ENCODE results near the gene TBC1D16. TPM values are rescaled to one million over a fixed set of nuclear protein-coding genes. Genes with fewer than 3 reads are reported as not detected.
"Not testable (repeated sequence)": the region's sequence is repeated elsewhere in the genome, so short reads cannot be mapped to it uniquely, and the experiment has no call there.

TBC1D16 gene
- total RNA-seq, 1 donor from 2014 or later = 55.6 TPM

- Histone ChIP-seq H3K4me3 (no peak overlapping the region), H3K4me1 (peaks cover 0 to 3% of the 10 kb centered on the region in 2 donors), H3K9me3 (peaks cover 0 to 6% of the 10 kb centered on the region in 2 donors), H3K27me3 (no peaks in the 10 kb centered on the region), H3K27ac (no peak overlapping the region), H3K36me3 (no peaks in the 10 kb centered on the region)
- DNase-seq (ENCODE audit: low spot score in 2 of 2) = no peak
- no peak for TF ChIP-seq CTCF (IDR thresholded peaks at IDR 0.05)
- intact Hi-C loops (cut with DNase I) = no loop called here
Measured at GRCh38 chr17:79960788-79961522, 74.7 kb downstream of the TBC1D16 start.

- peaks cover 0 to 6% of the 10 kb centered on the region in 2 donors for H3K9me3 ChIP-seq
Measured at GRCh38 chr17:79959042-79959441, 76.6 kb downstream of the TBC1D16 start.

GRCh38 chr17:79956853-79957252 lies 78.8 kb downstream of the TBC1D16 start:
- DNase-seq (ENCODE audit: low spot score in 2 of 2) = peak in 1 of 2 donors; percentile 49
- no peak for TF ChIP-seq CTCF (IDR thresholded peaks at IDR 0.05)
- Histone ChIP-seq H3K4me3 (no peak overlapping the region), H3K27me3 (no peaks in the 10 kb centered on the region), H3K4me1 (peaks cover 0 to 8% of the 10 kb centered on the region in 2 donors), H3K36me3 (no peaks in the 10 kb centered on the region), H3K9me3 (peaks cover 0 to 6% of the 10 kb centered on the region in 2 donors), H3K27ac (no peak overlapping the region)
- intact Hi-C loops (cut with DNase I) = no loop called here

More at GRCh38 chr17:79959042-79959441, 76.6 kb downstream of the TBC1D16 start:
- Histone ChIP-seq H3K27me3 (no peaks in the 10 kb centered on the region), H3K4me3 (no peak overlapping the region), H3K4me1 (no peaks in the 10 kb centered on the region), H3K27ac (no peak overlapping the region), H3K36me3 (no peaks in the 10 kb centered on the region)
- TF ChIP-seq CTCF (IDR thresholded peaks at IDR 0.05) = no peak
- intact Hi-C loops (cut with DNase I) = no loop called here
- DNase-seq (ENCODE audit: low spot score in 2 of 2) = no peak

- DNase-seq (ENCODE audit: low spot score in 2 of 2) = peak in 1 of 2 donors; percentile 28
- H3K4me3 ChIP-seq; H3K9me3 ChIP-seq; H3K27ac ChIP-seq; intact Hi-C loops (cut with DNase I); H3K27me3 ChIP-seq; H3K36me3 ChIP-seq: not testable (repeated sequence)
- H3K4me1 ChIP-seq = peaks cover 0 to 12% of the 10 kb centered on the region in 2 donors
Measured at GRCh38 chr17:79956441-79956735, 79.3 kb downstream of the TBC1D16 start.

GRCh38 chr17:79955691-79956440 lies 79.8 kb downstream of the TBC1D16 start:
- intact Hi-C loops (cut with DNase I) = no loop called here
- Histone ChIP-seq H3K9me3 (no peaks in the 10 kb centered on the region), H3K27me3 (no peaks in the 10 kb centered on the region), H3K27ac (no peak overlapping the region), H3K36me3 (no peaks in the 10 kb centered on the region), H3K4me3 (no peak overlapping the region), H3K4me1 (peaks cover 4 to 18% of the 10 kb centered on the region in 2 donors)
- peak in 1 of 2 donors; percentile 34 for DNase-seq (ENCODE audit: low spot score in 2 of 2)
- TF ChIP-seq CTCF (IDR thresholded peaks at IDR 0.05) = no peak

- Histone ChIP-seq H3K4me1 (peaks cover 8 to 24% of the 10 kb centered on the region in 2 donors), H3K4me3 (no peak overlapping the region), H3K27me3 (no peaks in the 10 kb centered on the region), H3K27ac (no peak overlapping the region), H3K36me3 (peaks cover 0 to 2% of the 10 kb centered on the region in 2 donors), H3K9me3 (no peaks in the 10 kb centered on the region)
- TF ChIP-seq CTCF (IDR thresholded peaks at IDR 0.05) = no peak
- intact Hi-C loops (cut with DNase I) = no loop called here
- peak in 1 of 2 donors; percentile 53 for DNase-seq (ENCODE audit: low spot score in 2 of 2)
Measured at GRCh38 chr17:79955167-79955549, 80.5 kb downstream of the TBC1D16 start.
